OCI-LY7 (cell line): ENCODE measurements around the gene SERINC3. TPM values are rescaled to one million over a fixed set of nuclear protein-coding genes. Genes with fewer than 3 reads are reported as not detected.

Experiments used
- BruUV-seq: library from RNA; stranded (reverse); fragments of 400-500 nt; replicated peaks from 2 replicates; lab custom pipeline; 2021; lab: Mats Ljungman, UMichigan
- CTCF ChIA-PET: fragments of 300-600 bp; sonication (Branson Sonifier 250); formaldehyde crosslinking; loops from one replicate; lab custom pipeline; 2022; ENCODE audit warnings: antibody characterized with exemption; ENCODE audit not compliant: unreplicated experiment; lab: Charles Lee
- POLR2A ChIA-PET: fragments of 300-600 bp; sonication (Branson Sonifier 250); formaldehyde crosslinking; loops from one replicate; lab custom pipeline; 2022; ENCODE audit warnings: antibody characterized with exemption; lab: Charles Lee
- DNase-seq: peaks from one replicate; pipeline ENCODE4 v3.0.0-alpha.2; 2015; ENCODE audit warnings: low spot score
- H2AFZ ChIP-seq: fragments of 200-600 bp; sonication (generic), shearing (Covaris generic); 2 replicates; pipeline ENCODE4 v1.6.1; 2014; ENCODE audit warnings: mild to moderate bottlenecking, antibody characterized with exemption, low read length, moderate library complexity
- H3K27ac ChIP-seq: fragments of 200-600 bp; sonication (generic); 2 replicates; pipeline ENCODE4 v1.5.1; 2014; ENCODE audit warnings: mixed run types, low read depth, mild to moderate bottlenecking, moderate library complexity, low read length, inconsistent platforms; ENCODE audit not compliant: poor library complexity, severe bottlenecking
- H3K36me3 ChIP-seq: fragments of 200-600 bp; sonication (generic); 2 replicates; pipeline ENCODE4 v1.6.1; 2014; ENCODE audit warnings: mild to moderate bottlenecking, antibody characterized with exemption, low read length, moderate library complexity, mixed read lengths; ENCODE audit not compliant: insufficient read depth
- H3K4me1 ChIP-seq: fragments of 200-600 bp; sonication (generic); 2 replicates; pipeline ENCODE4 v1.5.1; 2014; ENCODE audit warnings: mild to moderate bottlenecking, low read length; ENCODE audit not compliant: insufficient read depth, poor library complexity, severe bottlenecking
- H3K4me2 ChIP-seq: fragments of 200-600 bp; sonication (generic); 2 replicates; pipeline ENCODE4 v1.6.1; 2014; ENCODE audit warnings: mild to moderate bottlenecking, low read length
- H3K4me3 ChIP-seq: fragments of 200-600 bp; sonication (generic); 2 replicates; pipeline ENCODE4 v1.5.1; 2014; ENCODE audit warnings: mild to moderate bottlenecking, low read depth, low read length; ENCODE audit not compliant: poor library complexity, severe bottlenecking
- H3K79me2 ChIP-seq: fragments of 200-600 bp; sonication (generic); 2 replicates; pipeline ENCODE4 v1.6.1; 2016; ENCODE audit warnings: low read depth, mild to moderate bottlenecking, low read length, moderate library complexity, mixed read lengths; ENCODE audit not compliant: insufficient read depth
- H3K9me2 ChIP-seq: fragments of 200-600 bp; sonication (generic); 2 replicates; pipeline ENCODE4 v1.6.1; 2016; ENCODE audit warnings: mild to moderate bottlenecking, low read length, mixed read lengths; ENCODE audit not compliant: insufficient read depth
- H3K9me3 ChIP-seq: fragments of 200-600 bp; sonication (generic); 2 replicates; pipeline ENCODE4 v1.6.1; 2014; ENCODE audit warnings: mild to moderate bottlenecking, mixed run types, low read length, mixed read lengths
- H4K20me1 ChIP-seq: fragments of 200-600 bp; sonication (generic); 2 replicates; pipeline ENCODE4 v1.6.1; 2014; ENCODE audit warnings: mild to moderate bottlenecking, antibody characterized with exemption, low read length, moderate library complexity, mixed read lengths; ENCODE audit not compliant: insufficient read depth
- CTCF ChIP-seq: fragments of 200-600 bp; sonication (generic); conservative IDR thresholded peaks from 2 replicates; pipeline ENCODE4 v1.5.1; 2014; ENCODE audit warnings: mild to moderate bottlenecking, antibody characterized with exemption, low read length, moderate library complexity, mixed read lengths
- EZH2phosphoT487 ChIP-seq: fragments of 200-600 bp; sonication (generic); IDR thresholded peaks from 2 replicates; pipeline ENCODE4 v1.6.1; 2018; ENCODE audit warnings: low read depth, borderline replicate concordance, mild to moderate bottlenecking, mixed run types, antibody characterized with exemption, low read length, moderate library complexity, mixed read lengths
- intact Hi-C: fragments of 100-400 bp; cut with micrococcal nuclease; formaldehyde crosslinking; loops from one replicate; pipeline ENCODE4 v1.10.0; 2022; ENCODE audit not compliant: unreplicated experiment
- total RNA-seq, 2 experiments: library from RNA; depleted of rRNA in 1 of 2; stranded (reverse); fragments of >200 nt in 1 of 2; shearing (Covaris generic) in 1 of 2; gene quantifications; 2 replicates each; pipeline ENCODE4 v1.2.3, GENCODE V29; 2014 to 2022

SERINC3 gene
- total RNA-seq, 2 experiments from 2014 or later: 24.4 to 55.4 TPM

- Histone ChIP-seq H3K4me2 (no peak overlapping the region), H3K4me1 (no peaks in the 10 kb centered on the region), H3K79me2 (no peaks in the 10 kb centered on the region), H3K9me3 (no peaks in the 10 kb centered on the region), H3K27ac (no peak overlapping the region), H3K4me3 (no peak overlapping the region), H2AFZ (no peak overlapping the region), H3K36me3 (peaks cover 96% of the 10 kb centered on the region), H3K9me2 (no peaks in the 10 kb centered on the region), H4K20me1 (no peaks in the 10 kb centered on the region)
- no TSS peak for BruUV-seq
- POLR2A ChIA-PET: interaction anchor here (0.6 kb wide), 1 partner anchor 10 kb away, joined by 3 read pairs; no protein-coding TSS in a partner anchor
- intact Hi-C loops: no loop called here
- no peak for DNase-seq
- TF ChIP-seq CTCF: no peak
- TF ChIP-seq EZH2phosphoT487: no peak
- CTCF ChIA-PET: no interaction called here
These were observed 21.6 kb downstream of the SERINC3 start for GRCh38 chr20:44500221-44500620.

GRCh38 chr20:44497761-44498160, 24.1 kb downstream of the SERINC3 start:
- Histone ChIP-seq H3K9me2 (no peaks in the 10 kb centered on the region), H3K79me2 (no peaks in the 10 kb centered on the region), H3K27ac (no peak overlapping the region), H2AFZ (no peak overlapping the region), H3K4me2 (no peak overlapping the region), H4K20me1 (no peaks in the 10 kb centered on the region), H3K4me3 (no peak overlapping the region), H3K4me1 (no peaks in the 10 kb centered on the region), H3K9me3 (no peaks in the 10 kb centered on the region), H3K36me3 (peaks cover 95% of the 10 kb centered on the region)
- no TSS peak for BruUV-seq
- TF ChIP-seq CTCF (no peak), EZH2phosphoT487 (no peak)
- intact Hi-C loops: no loop called here
- ChIA-PET CTCF (no interaction called here), POLR2A (no interaction called here)
- no peak for DNase-seq

- DNase-seq: no peak
- no peaks in the 10 kb centered on the region for H3K9me3 ChIP-seq
- intact Hi-C loops: no loop called here
- ChIA-PET CTCF (no interaction called here), POLR2A (no interaction called here)
- no peak overlapping the region for H3K27ac ChIP-seq
- no peaks in the 10 kb centered on the region for H3K9me2 ChIP-seq
- H4K20me1 ChIP-seq: no peaks in the 10 kb centered on the region
- TF ChIP-seq CTCF (no peak), EZH2phosphoT487 (no peak)
- H3K4me1 ChIP-seq: no peaks in the 10 kb centered on the region
- no peak overlapping the region for H2AFZ ChIP-seq
- no peak overlapping the region for H3K4me3 ChIP-seq
- BruUV-seq: no TSS peak
- no peak overlapping the region for H3K4me2 ChIP-seq
- H3K79me2 ChIP-seq: no peaks in the 10 kb centered on the region
- H3K36me3 ChIP-seq: peaks cover 95% of the 10 kb centered on the region
These were observed 24.9 kb downstream of the SERINC3 start for GRCh38 chr20:44496976-44497375.
